GM19240 (cell line): ENCODE results near the gene FAM110D.

Source experiments
- DNase-seq: peaks from one replicate; pipeline ENCODE4 v3.0.0; 2011; ENCODE audit warnings: low spot score; ENCODE audit not compliant: insufficient read length

The FAM110D gene

DNA sequence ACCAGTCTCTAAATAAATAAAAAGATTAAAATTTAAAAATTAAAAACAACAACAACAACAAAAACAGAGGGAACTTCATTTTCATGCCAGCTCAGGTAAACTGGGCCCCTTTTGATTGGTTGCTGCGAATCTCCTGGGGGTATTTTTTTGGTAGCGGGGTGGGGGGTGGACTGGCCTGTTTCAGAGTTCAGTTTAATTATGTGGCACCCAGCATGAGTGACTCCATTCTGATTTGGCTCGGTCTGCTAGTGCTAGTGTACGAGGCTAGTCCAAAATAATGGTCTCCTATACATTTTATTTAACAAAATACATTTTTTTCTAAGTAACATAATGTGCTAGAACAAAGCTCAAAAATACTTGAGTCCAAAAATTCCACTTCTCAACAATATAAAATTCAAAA is 29.1 kb upstream of the FAM110D start:
- no peak for DNase-seq

DNA sequence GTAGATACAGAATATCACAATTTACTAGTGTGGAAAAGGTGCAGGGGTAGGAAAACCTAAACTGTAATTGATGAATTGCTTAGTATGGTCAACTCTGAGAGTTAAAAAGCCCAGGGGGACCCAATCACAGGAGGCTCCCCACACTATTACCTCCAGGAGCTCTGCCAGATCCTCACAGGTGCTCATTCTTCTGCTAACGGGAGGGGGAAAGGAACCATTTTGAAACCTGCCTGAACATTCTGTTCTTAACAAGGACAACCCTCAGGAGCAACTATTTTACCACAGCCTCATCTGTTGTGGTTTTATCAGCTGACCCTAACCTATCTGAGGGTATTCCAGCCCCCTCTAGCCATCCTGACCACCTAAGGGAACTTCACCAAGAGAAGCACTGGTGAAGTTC is 28.2 kb upstream of the FAM110D start:
- no peak for DNase-seq

DNA sequence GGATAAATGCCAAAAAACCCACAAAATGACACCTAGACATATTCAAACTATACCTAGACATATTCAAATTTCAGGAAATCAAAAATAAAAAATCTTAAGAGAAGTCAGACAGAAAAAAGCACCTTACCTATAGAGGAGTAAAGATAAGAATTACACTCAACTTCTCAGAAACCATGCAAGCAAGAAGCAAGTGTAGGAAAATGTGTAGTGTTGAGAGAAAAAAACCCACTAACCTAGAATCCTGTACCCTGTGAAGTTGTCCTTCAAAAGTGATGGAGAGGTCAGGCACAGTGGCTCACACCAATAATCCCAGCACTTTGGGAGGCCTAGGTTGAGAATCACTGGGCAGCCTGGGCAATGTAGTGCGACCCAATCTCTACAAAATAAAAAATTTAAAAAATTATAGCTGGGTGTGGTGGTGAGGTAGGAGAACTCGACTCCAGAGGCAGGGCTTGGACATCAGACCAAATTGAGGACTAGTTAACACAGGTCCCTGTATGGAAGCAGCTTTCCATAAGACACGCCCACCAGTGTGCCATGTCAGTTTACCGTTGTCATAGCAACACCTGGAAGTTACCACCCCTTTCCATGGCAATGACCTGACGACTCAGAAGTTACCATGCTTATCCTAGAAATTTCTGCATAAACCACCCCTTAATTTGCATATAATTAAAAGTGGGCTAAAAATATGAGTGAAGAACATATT is 26.6 kb upstream of the FAM110D start:
- no peak for DNase-seq

DNA sequence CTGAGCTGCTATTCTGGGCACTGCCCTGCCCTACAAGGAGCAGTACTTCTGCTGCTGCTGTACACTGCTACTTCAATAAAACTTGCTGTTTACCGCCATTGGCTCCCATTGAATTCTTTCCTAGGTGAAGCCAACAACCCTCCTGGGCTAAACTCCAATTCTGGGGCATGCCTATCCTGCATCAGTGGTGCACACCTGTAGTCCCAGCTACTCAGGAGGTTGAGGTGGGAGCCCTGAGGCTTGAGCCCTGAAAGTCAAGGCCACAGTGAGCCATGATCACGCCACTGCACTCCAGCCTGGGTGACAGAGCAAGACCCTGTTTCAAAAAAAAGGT is 26.1 kb upstream of the FAM110D start:
- DNase-seq = no peak

DNA sequence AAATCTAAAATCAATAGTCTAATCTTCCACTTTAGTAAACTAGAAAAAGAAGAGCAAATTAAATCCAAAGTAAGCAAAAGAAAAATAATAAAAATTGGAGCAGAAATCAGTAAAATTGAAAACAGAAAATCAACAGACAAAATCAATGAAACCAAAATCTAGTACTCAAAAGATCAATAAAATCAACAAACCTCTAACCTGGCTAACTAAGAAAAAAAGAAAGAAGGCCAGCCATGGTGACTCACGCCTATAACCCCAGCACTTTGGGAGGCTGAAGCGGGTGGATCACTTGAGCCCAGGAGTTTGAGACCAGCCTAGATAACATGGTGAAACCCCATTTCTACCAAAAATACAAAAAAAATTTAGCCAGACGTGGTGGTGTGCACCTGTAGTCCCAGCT is 24.4 kb upstream of the FAM110D start:
- DNase-seq = no peak

DNA sequence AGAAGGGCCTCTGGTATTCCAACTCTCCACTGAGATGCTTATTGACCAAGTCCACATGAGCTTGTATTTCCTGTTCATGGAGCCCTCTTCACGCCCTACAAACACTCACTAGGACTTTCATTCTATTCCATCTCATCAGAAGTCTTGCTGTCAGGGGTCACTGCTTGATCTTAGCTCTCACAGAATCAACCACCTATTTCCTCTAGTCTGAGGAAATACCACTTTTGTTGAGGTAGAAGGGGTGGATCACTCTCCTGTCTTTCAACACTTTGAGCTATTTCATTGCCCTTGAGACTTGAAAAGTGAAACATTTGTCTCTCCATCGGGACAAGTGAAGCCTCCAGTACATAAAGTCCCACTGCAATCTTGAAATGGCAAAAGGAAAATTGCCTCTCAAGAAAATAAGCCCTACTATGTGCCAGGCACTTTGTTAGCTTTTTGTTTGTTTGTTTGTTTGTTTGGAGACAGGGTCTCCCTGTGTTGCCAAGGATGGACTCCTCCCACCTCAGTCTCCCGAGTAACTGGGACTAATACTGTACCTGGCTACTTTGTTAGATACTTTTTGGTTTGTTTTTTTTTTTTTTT is 19.8 kb upstream of the FAM110D start:
- DNase-seq = no peak

DNA sequence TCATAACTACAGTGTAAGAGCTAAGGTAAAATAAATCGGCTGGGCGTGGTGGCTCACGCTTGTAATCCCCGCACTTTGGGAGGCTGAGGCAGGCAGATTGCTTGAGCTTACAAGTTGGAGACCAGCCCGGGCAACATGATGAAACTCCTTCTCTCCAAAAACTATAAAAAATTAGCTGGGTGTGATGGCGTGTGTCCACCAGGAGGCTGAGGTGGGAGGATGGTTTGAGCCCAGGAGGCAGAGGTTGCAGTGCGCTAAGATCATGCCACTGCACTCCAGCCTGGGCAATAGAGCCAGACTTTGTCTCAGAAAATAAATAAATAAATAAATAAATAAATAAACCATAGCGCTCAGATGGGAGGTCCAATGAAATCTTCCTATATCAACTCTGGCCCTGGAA is 16.7 kb upstream of the FAM110D start:
- DNase-seq = no peak

DNA sequence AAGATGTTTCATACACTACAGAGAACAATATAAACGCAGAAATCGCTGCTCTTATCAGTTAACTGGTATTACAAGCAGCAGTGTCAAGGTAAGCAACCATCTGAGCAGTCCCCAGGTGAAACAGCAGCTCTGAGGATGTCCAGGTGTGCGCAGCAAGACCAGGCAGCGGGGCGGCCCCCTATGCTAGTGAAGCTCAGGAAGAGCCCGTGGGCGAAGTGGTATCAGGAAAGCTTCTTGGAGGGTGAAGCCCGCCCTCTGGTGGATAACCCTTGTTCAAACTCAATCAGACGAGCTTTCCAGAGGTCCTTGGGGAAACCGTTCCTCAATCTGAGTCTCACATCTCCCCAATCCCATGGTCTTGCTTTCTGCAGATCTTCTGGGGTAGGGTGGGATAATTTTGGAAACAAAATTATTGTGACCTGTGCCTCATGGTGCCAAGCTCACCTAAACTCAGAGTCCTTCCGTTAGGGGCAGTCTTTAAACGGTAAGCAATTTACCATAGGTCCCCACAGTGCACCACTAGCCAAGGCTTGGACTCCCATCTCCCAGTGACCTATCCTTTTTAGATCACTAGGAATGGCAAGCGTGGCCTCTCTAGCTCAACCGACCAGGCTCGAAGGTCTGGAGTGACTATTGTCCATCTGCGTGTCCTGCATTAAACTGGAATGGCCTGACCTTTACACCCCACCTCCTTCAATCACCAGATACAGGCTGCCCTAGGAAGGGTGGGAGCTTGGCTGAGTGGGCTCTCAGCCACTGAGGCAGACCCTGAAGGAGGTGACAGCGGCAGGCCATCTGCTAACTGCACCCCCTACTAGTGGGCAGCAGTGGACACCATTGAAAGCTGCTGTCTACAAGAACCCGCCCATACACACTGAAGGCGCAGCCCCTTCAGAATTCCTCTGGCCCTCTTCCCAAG is 13.6 kb upstream of the FAM110D start:
- peak; percentile 76 for DNase-seq

DNA sequence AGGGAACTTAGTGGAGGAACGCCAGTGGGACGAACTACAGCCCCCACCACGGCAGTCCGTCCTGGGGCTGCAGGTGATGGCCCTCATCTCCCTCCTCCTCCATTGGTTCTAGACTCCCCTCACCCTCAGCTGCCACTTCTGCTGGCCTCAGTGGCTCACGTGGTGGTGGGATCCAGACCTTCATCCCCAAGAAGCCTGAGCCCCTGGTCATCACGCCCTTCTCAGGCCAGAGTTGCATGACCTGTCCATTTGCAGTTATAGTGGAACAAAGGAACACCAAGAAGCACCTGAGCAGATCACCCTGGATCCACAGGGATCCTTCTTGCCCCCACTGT is 13.0 kb upstream of the FAM110D start:
- no peak for DNase-seq

DNA sequence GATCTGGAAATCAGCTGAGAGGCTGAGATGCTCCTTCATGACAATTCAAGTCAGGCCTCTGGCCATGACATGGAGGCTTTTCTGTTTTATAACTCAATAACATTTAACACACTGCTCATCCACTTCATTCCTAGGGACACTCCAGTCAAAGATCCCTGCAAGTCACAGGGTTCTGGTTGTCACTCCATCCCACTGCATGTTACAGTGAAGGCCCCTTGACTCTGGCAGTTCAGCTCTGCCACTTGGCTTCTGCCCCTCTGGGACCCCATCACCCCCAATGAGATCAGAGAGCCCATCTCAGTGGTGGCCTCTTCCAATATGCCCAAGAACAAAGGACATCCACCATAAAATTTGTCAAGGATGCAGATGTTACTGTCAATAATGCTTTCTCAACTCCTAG is 10.0 kb upstream of the FAM110D start:
- DNase-seq = no peak

DNA sequence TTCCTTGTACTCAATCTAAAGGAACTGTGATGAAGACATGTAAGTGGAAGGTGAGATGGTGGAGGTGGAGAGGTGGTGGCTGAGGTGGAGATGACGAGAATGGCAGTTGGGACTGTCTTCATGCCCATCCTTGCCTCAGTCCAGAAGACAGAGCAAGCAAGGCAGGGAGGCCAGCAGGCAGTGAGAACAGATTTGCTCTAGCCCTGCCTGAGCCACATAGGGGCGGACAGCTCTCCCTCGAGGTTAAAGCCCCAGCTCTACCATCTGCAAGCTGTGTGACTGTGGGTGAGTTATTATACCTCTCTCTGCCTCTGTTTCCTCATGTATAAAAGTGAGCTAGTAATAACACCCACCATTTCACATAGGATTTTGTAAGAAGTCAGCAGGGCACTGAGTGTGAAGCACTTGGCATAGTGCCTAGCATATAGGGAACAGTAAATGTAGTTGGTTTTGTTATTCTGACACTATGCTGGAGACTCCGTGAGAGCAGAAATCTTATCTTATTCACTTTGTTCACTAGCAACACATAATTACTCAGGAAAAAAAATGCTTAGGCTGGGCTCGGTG is 4.8 kb upstream of the FAM110D start:
- no peak for DNase-seq

DNA sequence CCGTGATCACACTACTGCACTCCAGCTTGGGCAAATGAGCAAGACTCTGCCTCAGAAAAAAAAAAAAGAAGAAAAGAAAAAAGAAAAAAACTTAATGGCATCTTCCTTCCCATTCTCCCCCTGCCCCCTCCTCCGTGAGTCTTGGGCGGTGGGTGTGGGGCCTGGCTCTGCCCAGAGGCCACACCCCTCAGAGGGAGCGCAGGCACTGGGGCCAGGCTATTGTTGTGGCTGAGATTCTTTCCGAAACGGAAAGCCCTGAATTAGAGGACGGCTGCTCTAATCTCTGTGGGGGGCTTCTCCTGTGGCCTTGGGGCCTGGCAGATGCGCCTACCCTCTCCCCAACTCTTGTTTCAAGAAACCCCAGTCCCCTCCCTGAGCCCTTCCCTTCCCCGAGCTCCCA is 4.1 kb upstream of the FAM110D start:
- DNase-seq = no peak

DNA sequence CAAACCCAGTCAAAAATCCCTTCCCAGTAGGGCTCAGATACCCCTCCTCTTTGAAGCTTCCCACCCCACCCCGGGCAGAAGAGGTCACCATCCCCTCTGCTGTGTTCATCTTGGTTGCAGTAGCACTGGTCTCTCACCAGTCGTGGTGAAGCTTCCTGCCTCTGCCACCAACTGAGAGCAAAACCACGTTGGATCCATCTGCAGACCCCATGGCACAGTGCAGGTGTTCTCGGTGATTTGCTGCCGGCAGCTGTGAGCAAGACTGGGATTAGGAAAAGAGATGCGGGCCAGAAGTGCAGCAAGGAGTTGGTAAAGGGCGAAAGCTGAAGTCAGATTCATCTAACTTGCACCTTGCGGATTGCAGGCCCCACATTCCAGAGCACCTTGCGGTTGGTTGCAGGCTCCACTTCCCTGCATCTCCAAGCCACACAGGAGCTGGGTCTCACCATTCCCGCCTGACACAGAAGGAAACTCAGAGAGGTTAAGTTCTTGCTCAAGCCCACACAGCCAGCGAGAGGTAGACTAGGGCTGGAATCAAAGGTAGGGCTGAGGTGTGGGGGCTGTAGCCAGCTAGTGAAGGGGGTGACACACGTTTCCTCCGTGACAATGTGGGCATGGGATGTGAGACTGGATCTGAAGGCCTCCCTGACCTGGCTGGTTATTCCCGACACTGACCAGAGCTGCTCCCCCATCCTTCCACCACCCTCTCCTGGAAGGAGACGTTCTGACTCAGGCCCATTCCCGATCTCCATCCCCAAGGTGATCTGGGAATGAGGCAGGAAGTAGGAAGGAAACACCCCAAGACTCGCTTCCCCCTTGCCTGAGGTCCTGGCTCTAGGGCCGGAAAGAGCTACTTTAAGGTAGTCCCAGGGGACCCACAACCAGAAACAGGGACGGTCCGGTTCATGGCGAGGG is 3.3 kb upstream of the FAM110D start:
- DNase-seq = no peak

DNA sequence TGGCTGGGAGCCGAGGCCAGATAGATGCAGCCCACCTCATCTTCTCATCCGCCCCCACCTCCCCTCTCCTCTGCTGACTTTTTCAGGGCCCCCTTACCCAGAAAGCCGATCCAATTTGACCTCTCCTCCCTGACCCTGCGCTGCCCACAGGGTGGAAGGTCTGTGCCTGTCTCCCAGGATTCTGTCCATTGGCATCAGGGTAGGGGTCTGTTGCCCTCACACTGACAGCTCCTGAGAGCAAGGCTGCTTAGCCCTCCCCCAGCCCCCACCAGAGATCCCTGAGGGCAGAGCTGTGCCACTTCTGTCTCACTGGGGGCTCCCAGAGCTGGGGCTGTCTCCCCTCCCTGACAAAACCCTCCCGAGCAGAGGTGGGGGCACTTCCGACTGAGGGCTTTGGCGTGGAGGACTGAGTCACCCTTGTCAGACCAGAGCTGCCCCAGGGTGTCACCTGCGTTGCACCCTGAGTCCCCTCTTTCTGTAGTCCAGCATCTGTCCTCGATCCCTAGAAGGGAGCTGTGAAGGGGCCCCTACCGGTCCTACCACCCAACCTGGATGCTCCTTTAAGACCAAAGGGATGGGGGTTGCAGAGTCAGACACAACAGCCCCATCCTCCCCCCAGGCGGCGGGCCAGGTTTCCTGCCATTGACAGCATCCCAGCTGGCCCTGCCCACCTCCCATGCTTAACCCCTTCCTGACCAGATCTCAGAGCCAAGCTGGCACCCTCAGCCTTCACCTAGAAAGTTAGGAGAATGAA is 2.4 kb upstream of the FAM110D start:
- no peak for DNase-seq

DNA sequence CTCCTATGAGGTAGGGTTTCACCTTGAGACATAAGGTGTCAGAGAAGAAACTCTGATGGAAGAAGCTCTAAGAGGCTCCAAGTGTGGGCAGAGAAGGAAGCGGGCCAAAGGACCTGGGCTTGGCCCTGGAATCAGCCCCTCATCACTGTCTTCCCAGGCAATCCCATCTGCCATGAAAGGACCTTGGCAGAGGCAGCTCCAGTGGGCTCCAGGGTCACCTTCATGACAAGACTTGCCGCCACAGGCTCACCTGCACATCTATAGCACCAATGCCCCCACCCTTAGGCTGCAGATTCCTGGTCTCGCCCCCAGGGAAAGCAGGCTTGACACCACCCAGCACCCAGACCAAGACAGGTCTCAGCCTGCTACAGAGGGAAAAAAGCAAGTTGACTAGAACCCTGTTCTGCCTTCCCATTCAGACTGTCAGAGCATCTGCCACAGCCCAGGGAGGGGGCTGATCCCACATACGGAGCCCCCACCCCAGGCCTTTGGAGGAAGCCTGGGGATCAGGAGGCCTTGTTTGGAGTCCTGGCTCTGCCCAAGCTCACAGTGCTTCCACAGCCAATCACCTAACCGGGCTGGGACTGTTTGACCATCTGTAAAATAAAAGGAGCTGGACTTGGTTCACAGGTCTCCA is 490 bp upstream of the FAM110D start:
- no peak for DNase-seq

DNA sequence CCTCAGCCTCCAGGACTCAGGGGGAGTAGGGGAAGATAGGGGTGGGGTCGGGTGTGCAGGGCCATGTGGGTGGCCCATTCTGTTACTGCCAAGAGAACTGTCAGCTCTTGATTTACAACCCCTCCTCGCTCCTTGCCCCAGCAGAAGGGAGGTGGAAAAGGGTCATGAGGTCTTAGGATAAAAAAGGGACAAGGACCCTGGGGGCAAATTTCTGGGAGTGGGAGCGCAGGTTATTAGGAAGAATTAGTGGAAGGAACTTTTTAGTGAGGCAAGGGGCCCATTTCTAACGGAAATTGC is 812 bp downstream of the FAM110D start:
- DNase-seq = no peak

DNA sequence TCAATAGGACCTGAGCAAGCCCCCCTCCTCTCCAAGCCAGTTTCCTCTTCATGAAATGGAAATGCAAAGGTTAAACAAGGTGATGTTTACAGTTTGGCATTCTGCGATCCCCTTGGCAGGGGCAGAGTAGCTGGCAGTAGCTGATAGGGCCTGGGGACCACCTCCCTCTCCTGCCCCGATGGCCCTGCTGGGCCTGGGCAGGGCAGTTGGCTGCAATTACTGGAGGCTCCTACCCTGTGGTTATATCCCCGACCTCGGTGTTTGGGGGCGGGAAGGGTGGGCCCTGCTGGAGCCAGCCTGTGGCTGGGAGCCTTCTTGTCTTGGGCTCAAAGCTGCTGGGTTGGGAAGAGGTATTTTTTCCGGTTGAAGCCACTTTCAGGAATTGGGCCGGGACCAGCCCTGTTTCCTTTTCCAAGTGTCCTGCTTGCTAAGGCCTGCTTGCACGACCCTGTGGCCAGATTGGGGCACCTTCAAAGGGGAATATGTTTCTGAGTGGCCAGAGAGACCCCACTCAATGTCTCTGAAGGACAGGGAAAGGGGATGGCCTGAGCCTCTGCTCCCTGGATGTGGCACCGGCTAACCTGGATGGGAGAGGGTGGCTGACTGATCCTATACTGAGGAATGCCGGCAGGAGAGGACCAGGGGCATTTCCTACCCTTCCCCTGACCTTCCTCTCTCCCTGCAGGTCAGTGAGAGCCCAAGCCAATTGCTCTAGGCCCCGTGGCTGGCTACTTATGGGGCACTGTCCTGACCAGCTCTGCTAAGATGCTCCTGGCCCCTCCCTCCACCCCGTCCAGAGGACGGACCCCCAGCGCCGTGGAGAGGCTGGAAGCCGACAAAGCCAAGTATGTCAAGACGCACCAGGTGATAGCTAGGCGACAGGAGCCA is 1.9 kb downstream of the FAM110D start:
- no peak for DNase-seq

DNA sequence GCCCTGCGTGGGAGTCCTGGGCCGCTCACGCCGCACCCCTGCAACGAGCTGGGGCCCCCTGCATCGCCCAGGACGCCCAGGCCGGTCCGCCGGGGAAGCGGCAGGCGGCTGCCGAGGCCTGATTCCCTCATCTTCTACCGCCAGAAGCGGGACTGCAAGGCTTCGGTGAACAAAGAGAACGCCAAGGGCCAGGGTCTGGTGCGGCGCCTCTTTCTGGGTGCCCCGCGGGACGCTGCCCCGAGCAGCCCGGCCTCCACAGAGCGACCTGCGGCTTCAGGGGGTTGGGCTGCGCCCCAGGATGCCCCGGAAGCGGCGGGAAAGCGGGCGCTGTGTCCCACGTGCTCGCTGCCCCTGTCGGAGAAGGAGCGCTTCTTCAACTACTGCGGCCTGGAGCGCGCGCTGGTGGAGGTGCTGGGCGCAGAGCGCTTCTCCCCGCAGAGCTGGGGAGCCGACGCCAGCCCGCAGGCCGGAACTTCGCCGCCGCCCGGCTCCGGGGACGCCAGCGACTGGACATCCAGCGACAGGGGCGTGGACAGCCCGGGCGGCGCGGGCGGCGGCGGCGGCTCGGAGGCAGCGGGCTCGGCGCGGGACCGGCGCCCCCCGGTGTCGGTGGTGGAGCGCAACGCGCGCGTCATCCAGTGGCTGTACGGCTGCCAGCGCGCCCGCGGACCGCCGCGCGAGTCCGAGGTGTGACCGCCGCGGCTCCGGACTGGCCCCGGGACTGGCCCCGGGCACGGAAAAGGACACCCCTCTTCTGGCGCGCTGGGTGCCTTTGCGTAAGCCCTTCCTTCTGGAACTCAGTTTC is 2.7 kb downstream of the FAM110D start:
- DNase-seq = no peak
